HG03039 (cell line): Measurements from ENCODE around the gene FUT2.
"Not testable (repeated sequence)": the region's sequence is repeated elsewhere in the genome, so short reads cannot be mapped to it uniquely, and the experiment has no call there.

Source experiments
- ATAC-seq: cut with Tn5 transposase; IDR thresholded peaks from one replicate; pipeline ENCODE4 v1.9.1; 2021; ENCODE audit warnings: mild to moderate bottlenecking, moderate library complexity; ENCODE audit not compliant: unreplicated experiment

The FUT2 gene

GRCh38 chr19:48695743-48696352, at the start of gene FUT2:
TSS of gene FUT2 (plus strand) at chr19:48695971. CDS start at chr19:48702957, 6,986 bp downstream.
- ATAC-seq, result no peak

GRCh38 chr19:48646001-48646721, 49.6 kb upstream of the FUT2 start, which contains the start of gene CA11:
TSS of gene CA11 (minus strand) at chr19:48646187. CDS start at chr19:48645632, 555 bp downstream.
- peak; percentile 81 for ATAC-seq

GRCh38 chr19:48646722-48647216, 49.0 kb upstream of the FUT2 start:
- no peak for ATAC-seq

GRCh38 chr19:48648134-48648533, 47.6 kb upstream of the FUT2 start:
- no peak for ATAC-seq

- ATAC-seq, result no peak
These were observed 44.6 kb upstream of the FUT2 start for GRCh38 chr19:48650974-48651682.

GRCh38 chr19:48651683-48652048, 44.1 kb upstream of the FUT2 start:
- no peak for ATAC-seq

GRCh38 chr19:48654299-48655059, 41.3 kb upstream of the FUT2 start:
- no peak for ATAC-seq

GRCh38 chr19:48656840-48657474, 38.8 kb upstream of the FUT2 start:
- ATAC-seq, result no peak

- ATAC-seq, result not testable (repeated sequence)
These were observed 37.9 kb upstream of the FUT2 start for GRCh38 chr19:48657828-48658227.

GRCh38 chr19:48658483-48658882, 37.3 kb upstream of the FUT2 start:
- no peak for ATAC-seq

- no peak for ATAC-seq
These were observed 36.0 kb upstream of the FUT2 start for GRCh38 chr19:48659768-48660167.

- no peak for ATAC-seq
These were observed 34.7 kb upstream of the FUT2 start for GRCh38 chr19:48660852-48661710.

- no peak for ATAC-seq
These were observed 34.1 kb upstream of the FUT2 start for GRCh38 chr19:48661711-48662090.

GRCh38 chr19:48663667-48664066, 32.1 kb upstream of the FUT2 start:
- ATAC-seq, result no peak

- ATAC-seq, result no peak
These were observed 31.3 kb upstream of the FUT2 start for GRCh38 chr19:48664476-48664875.

- no peak for ATAC-seq
These were observed 30.0 kb upstream of the FUT2 start for GRCh38 chr19:48665786-48666185.

- no peak for ATAC-seq
These were observed 27.4 kb upstream of the FUT2 start for GRCh38 chr19:48668332-48668731.

- no peak for ATAC-seq
These were observed 27.0 kb upstream of the FUT2 start for GRCh38 chr19:48668761-48669160.

GRCh38 chr19:48669903-48670668, 25.7 kb upstream of the FUT2 start:
- no peak for ATAC-seq
